ENCODE results near the gene ITPKA. TPM values are rescaled to one million over a fixed set of nuclear protein-coding genes. Genes with fewer than 3 reads are reported as not detected.

ITPKA gene
- total and polyA plus RNA-seq, 2 of the 13 experiments (the other 11 are each of a cell fraction or from before 2014, with no cell fraction given) = 13.2 to 41.3 TPM

- TF ChIP-seq, protein P1, sequence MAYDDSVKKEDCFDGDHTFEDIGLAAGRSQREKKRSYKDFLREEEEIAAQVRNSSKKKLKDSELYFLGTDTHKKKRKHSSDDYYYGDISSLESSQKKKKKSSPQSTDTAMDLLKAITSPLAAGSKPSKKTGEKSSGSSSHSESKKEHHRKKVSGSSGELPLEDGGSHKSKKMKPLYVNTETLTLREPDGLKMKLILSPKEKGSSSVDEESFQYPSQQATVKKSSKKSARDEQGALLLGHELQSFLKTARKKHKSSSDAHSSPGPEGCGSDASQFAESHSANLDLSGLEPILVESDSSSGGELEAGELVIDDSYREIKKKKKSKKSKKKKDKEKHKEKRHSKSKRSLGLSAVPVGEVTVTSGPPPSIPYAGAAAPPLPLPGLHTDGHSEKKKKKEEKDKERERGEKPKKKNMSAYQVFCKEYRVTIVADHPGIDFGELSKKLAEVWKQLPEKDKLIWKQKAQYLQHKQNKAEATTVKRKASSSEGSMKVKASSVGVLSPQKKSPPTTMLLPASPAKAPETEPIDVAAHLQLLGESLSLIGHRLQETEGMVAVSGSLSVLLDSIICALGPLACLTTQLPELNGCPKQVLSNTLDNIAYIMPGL (CRISPR knock-in tag; IDR thresholded peaks at IDR 0.05; ENCODE audit: borderline replicate concordance in 1 of 2, low read depth in 1 of 2) = peak; percentile 78 to 91; a peak in 3 of 4 replicates
- TF ChIP-seq PHB2 (IDR thresholded peaks at IDR 0.05; ENCODE audit: partially characterized antibody) = no peak
- TF ChIP-seq ZNF354B (CRISPR knock-in tag; IDR thresholded peaks at IDR 0.05) = no peak
- no peak for TF ChIP-seq XBP1 (CRISPR knock-in tag; IDR thresholded peaks at IDR 0.05)
- TF ChIP-seq BCLAF1 (IDR thresholded peaks at IDR 0.05) = no peak
- TF ChIP-seq ZKSCAN8 (CRISPR knock-in tag; IDR thresholded peaks at IDR 0.05; ENCODE audit: borderline replicate concordance) = no peak; the same call in 1 of the 2 replicates
- TF ChIP-seq JUND (CRISPR knock-in tag; IDR thresholded peaks at IDR 0.05) = no peak
- no peak for TF ChIP-seq ZNF432 (CRISPR knock-in tag; IDR thresholded peaks at IDR 0.05; ENCODE audit: borderline replicate concordance)
- TF ChIP-seq THAP7 (CRISPR knock-in tag; IDR thresholded peaks at IDR 0.05) = peak; percentile 79; the same call in 1 of the 2 replicates
- TF ChIP-seq ATF4 (CRISPR knock-in tag; IDR thresholded peaks at IDR 0.05) = peak in 1 of 2 experiments; percentile 38; a peak in 1 of 4 replicates
- TF ChIP-seq GLMP (CRISPR knock-in tag; IDR thresholded peaks at IDR 0.05; ENCODE audit: borderline replicate concordance) = no peak
- TF ChIP-seq ZNF770 (CRISPR knock-in tag; IDR thresholded peaks at IDR 0.05) = peak; percentile 91
- TF ChIP-seq MIXL1 (CRISPR knock-in tag; IDR thresholded peaks at IDR 0.05) = no peak
Observed at GRCh38 chr15:41495736-41496599, 2.3 kb downstream of the ITPKA start (continued).
